ENCODE data around the gene SF3B1. TPM values are rescaled to one million over a fixed set of nuclear protein-coding genes. Genes with fewer than 3 reads are reported as not detected.
"Not testable (repeated sequence)": the region's sequence is repeated elsewhere in the genome, so short reads cannot be mapped to it uniquely, and the experiment has no call there.

Gene SF3B1
- total RNA-seq, 2 experiments from 2014 or later, result 218 to 223 TPM

- ChIA-PET POLR2A (no interaction called here), CTCF (interaction anchor here (1.0 to 1.2 kb wide), 2 partner anchors 32 to 172 kb away, joined by 3 read pairs; no protein-coding TSS in a partner anchor)
Measured at GRCh38 chr2:197359859-197360258, 75.0 kb downstream of the SF3B1 start.

- ChIA-PET POLR2A (no interaction called here), CTCF (interaction anchor here (1.2 to 2.1 kb wide), 3 partner anchors 31 to 245 kb away, joined by 3 to 8 read pairs (median 3); no protein-coding TSS in a partner anchor)
Measured at GRCh38 chr2:197358931-197359330, 75.9 kb downstream of the SF3B1 start.

GRCh38 chr2:197357986-197358385, 76.8 kb downstream of the SF3B1 start:
- ChIA-PET CTCF (interaction anchor here (1.2 to 2.1 kb wide), 2 partner anchors 167 to 244 kb away, joined by 3 to 8 read pairs; no protein-coding TSS in a partner anchor), POLR2A (interaction anchor here (1.0 kb wide), 1 partner anchor 1052 kb away, joined by 3 read pairs; no protein-coding TSS in a partner anchor)

- CTCF ChIA-PET, result interaction anchor here (0.6 kb wide), 1 partner anchor 314 kb away, joined by 5 read pairs; no protein-coding TSS in a partner anchor
- POLR2A ChIA-PET, result no interaction called here
Measured at GRCh38 chr2:197356136-197356535, 78.7 kb downstream of the SF3B1 start.

- CTCF ChIA-PET, result no interaction called here
- POLR2A ChIA-PET, result no interaction called here
Measured at GRCh38 chr2:197354169-197354558, 80.7 kb downstream of the SF3B1 start.

DNA sequence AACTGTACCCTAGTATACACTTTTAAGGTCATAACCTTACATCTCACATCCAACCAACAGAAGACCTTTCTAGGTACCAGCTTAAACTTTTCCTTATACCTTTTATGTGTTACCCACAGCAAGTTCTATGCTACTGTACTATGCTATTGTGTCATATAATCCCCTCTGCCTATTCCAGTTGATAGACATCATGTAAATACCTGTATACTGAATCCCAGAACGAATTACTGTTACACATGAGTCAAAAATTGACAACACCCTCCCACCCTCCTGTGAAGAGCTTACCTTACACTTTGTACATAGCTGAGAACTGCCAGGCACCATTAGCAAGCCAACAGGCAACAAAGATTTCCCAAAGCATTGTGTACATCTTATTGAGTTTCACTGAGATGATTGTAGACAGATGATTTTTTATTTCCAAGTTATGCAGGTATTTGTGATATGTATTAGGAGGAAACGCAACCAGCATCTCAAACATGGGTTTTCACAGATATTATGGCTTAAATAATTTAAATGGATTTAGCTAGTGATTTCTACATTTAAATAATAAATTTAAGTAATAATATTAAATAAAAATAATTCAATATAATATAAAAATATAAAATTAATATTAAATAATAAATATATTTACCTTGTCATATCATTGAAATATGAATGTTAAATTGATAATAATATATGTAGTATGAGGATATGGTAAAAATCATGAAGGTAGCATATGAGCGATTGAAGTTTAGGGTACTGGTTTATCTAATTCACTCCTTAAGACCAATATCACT, 81.2 kb downstream of the SF3B1 start:
- ChIA-PET POLR2A (no interaction called here), CTCF (no interaction called here)

- ChIA-PET POLR2A (no interaction called here), CTCF (no interaction called here)
Measured at GRCh38 chr2:197349699-197350098, 85.1 kb downstream of the SF3B1 start.

DNA sequence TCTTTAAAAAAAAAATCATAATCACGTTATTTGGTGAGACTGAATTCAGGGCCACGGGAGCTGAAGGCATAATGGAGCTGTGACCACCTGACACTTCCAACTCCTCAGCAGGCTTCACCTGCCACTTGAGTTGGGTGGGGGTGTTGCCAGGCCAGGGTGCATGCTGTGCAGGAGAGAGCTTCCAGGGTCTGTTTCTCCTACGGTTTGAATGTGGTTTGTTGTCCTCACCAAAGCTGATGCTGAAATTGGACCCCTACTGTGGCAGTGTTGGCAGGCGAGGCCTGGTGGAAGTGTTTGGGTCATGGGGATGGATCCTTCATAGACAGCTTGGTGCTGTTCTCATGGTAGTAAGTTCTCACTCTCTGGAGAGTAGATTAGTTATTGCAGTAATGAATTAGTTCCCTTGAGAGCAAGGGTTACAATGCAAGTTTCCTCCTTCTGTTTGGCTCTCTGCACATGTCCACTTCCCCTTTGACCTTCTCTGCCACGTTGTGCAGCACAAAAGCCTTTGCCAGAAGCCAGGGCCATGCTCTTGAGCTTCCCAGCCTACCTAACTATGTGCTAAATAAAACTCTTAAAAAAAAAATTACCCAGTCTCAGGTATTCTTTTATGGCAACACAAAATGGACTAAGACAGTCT, 86.0 kb downstream of the SF3B1 start:
- ChIA-PET CTCF (no interaction called here), POLR2A (no interaction called here)

- POLR2A ChIA-PET, result no interaction called here
Measured at GRCh38 chr2:197345846-197346370, 88.9 kb downstream of the SF3B1 start.

DNA sequence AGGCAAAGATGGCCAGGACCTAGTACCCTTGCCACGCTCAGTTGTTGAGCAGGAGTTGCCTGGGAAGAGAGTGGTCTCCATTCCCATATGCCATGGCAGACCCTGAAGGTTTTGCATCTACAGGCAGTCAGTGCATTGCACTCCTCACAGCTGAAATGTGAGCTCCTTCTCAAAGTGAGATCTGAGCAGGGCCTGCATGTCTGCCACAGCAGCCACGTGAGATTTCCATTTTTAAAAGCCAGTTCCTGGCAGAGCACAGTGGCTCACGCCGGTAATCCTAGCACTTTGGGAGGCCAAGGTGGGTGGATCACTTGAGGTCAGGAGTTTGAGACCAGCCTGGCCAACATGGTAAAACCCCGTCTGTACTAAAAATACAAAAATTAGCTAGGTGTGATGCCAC, 90.9 kb downstream of the SF3B1 start:
- POLR2A ChIA-PET, result interaction anchor here (0.5 kb wide), 1 partner anchor 9 kb away, joined by 3 read pairs; no protein-coding TSS in a partner anchor
- CTCF ChIA-PET, result not testable (repeated sequence)

More at GRCh38 chr2:197345846-197346370, 88.9 kb downstream of the SF3B1 start:
- CTCF ChIA-PET, result interaction anchor here (1.6 kb wide), 1 partner anchor 17 kb away, joined by 4 read pairs; no protein-coding TSS in a partner anchor

DNA sequence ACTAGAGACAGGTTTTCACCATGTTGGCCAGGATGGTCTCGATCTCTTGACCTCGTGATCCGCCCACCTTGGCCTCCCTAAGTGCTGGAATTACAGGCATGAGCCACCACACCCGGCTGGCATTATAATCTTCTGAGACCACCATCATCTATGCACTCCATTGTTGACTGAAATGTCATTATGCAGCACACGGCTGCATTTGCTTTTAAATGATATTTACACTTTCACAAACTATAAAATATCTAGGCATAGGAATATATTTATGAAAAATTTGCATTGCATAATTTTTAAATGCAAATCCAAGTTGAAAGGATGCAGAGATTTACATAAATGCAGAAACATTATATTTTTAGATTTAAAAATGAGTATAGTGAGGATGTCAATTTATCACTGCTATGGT, 94.2 kb downstream of the SF3B1 start:
- POLR2A ChIA-PET, result no interaction called here
- CTCF ChIA-PET, result no interaction called here

Other genes starting within 250 kb of the SF3B1 start
- 100 to 1,000 TPM; 119 to 130 TPM for gene ANKRD44, start 124.2 kb downstream of the SF3B1 start, total RNA-seq
- 10 to 100 TPM; 19.2 to 20.1 TPM for gene COQ10B, start 18.5 kb upstream of the SF3B1 start, total RNA-seq
- gene HSPD1, start 64.8 kb upstream of the SF3B1 start, total RNA-seq, result 1,000 to 10,000 TPM; 1,206 to 1,225 TPM
- gene HSPE1, start 65.4 kb upstream of the SF3B1 start, total RNA-seq, result 100 to 1,000 TPM; 479 to 516 TPM
- 10 to 100 TPM; 23.4 to 23.6 TPM for gene MOB4, start 81.0 kb upstream of the SF3B1 start, total RNA-seq
- not detected for gene RFTN2, start 240.6 kb upstream of the SF3B1 start, total RNA-seq